ENCODE results near the gene PAX6. TPM values are rescaled to one million over a fixed set of nuclear protein-coding genes. Genes with fewer than 3 reads are reported as not detected.

PAX6 gene
- total and polyA plus RNA-seq, 2 of the 4 experiments (the other 2 are of a cell fraction): not detected

DNA sequence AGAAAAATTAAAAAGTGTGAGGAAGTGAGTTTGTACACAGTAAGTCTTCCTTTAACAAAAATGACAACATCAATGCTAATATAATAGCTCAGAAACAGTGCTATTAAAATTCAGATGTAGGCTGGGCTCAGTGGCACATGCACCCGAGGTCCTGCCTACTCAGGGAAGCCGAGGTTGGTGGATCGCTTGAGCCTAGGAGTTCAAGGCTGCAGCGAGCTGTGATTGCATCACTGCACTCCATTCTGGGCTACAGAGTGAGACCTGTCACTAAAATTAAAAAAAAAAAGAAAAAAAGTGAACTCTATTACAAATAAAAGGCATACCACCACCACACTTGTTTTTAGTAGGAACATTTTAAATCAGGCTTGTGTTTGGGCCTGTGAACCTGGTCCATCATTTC, 39.2 kb upstream of the PAX6 start:
- in situ Hi-C loops (cut with MboI; ENCODE audit: low sequenced_read_pairs): no loop called here

More for the DNA sequence above, 39.2 kb upstream of the PAX6 start:
- Histone ChIP-seq H2BK15ac (ENCODE audit: low read depth, low read length) (no peak overlapping the region), H3K56ac (ENCODE audit: extremely low read depth, insufficient read depth, low read length) (no peak overlapping the region), H3K4me1 (ENCODE audit: control insufficient read depth, insufficient read depth, low read length) (no peaks in the 10 kb centered on the region), H2AK5ac (ENCODE audit: low read depth, low read length) (no peak overlapping the region), H3K36me3 (ENCODE audit: control insufficient read depth, insufficient read depth, low read length) (no peaks in the 10 kb centered on the region), H3K79me1 (ENCODE audit: low read depth in 1 of 2, low read length in 2 of 2) (no peaks in the 10 kb centered on the region), H3K27ac (ENCODE audit: insufficient read depth, low read length) (no peak overlapping the region), H2AFZ (replicated peaks; ENCODE audit: low read length, poor library complexity) (no peak overlapping the region), H4K20me1 (ENCODE audit: insufficient read depth, low read length) (no peaks in the 10 kb centered on the region), H4K91ac (ENCODE audit: insufficient read depth, low read depth, low read length) (no peak overlapping the region), H3K4me2 (ENCODE audit: low read depth, low read length) (no peak overlapping the region), H3K9me3 (ENCODE audit: control insufficient read depth, insufficient read depth, low read length) (no peaks in the 10 kb centered on the region), H3K18ac (ENCODE audit: low read depth, low read length) (no peak overlapping the region), H3K9me1 (ENCODE audit: insufficient read depth, low read length) (no peaks in the 10 kb centered on the region), H3K27me3 (ENCODE audit: control insufficient read depth, insufficient read depth, low read length) (peaks cover 11% of the 10 kb centered on the region), H2BK120ac (ENCODE audit: low read depth, low read length) (no peak overlapping the region), H4K5ac (ENCODE audit: low read depth, low read length) (no peak overlapping the region), H3K4me3 (ENCODE audit: insufficient read depth, low read depth, low read length) (no peak overlapping the region), H3K9ac (ENCODE audit: low read depth, low read length) (no peak overlapping the region), H4K8ac (ENCODE audit: low read depth in 2 of 2, low read length in 2 of 2) (no peak overlapping the region), H2AK9ac (replicated peaks; ENCODE audit: low read depth, low read length, poor library complexity) (no peak overlapping the region), H3K4ac (ENCODE audit: low read depth, low read length) (no peak overlapping the region), H2BK5ac (ENCODE audit: low read depth, low read length, poor library complexity, severe bottlenecking) (no peak overlapping the region), H3K23ac (ENCODE audit: low read depth, low read length) (no peak overlapping the region), H2BK20ac (ENCODE audit: low read depth, low read length) (no peak overlapping the region), H3K14ac (replicated peaks; ENCODE audit: low read depth, low read length) (no peak overlapping the region)
- no TSS peak for BruUV-seq (replicated peaks)
- dilution Hi-C loops (cut with HindIII; ENCODE audit: low sequenced_read_pairs, unreplicated experiment): no loop called here
- CTCF ChIA-PET: interaction anchor here (0.7 kb wide), 1 partner anchor 20 kb away, joined by 3 read pairs; no protein-coding TSS in a partner anchor
- POLR2A ChIA-PET (ENCODE audit: unreplicated experiment): no interaction called here
- ATAC-seq (ENCODE audit: low read depth): no peak
- no peak for DNase-seq
- no CpG with 5 or more reads among the region's 4 CpGs for WGBS, 2 experiments (ENCODE audit: extremely low coverage in 2 of 2, insufficient read length in 1 of 2)
- intact Hi-C loops (cut with micrococcal nuclease): no loop called here
- TF ChIP-seq, protein P1, sequence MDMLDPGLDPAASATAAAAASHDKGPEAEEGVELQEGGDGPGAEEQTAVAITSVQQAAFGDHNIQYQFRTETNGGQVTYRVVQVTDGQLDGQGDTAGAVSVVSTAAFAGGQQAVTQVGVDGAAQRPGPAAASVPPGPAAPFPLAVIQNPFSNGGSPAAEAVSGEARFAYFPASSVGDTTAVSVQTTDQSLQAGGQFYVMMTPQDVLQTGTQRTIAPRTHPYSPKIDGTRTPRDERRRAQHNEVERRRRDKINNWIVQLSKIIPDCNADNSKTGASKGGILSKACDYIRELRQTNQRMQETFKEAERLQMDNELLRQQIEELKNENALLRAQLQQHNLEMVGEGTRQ (IDR thresholded peaks at IDR 0.05; ENCODE audit: low read depth, low read length): no peak
- TF ChIP-seq CEBPB (IDR thresholded peaks at IDR 0.05; ENCODE audit: low read depth, low read length) (no peak), MAZ (IDR thresholded peaks at IDR 0.05; ENCODE audit: borderline replicate concordance, low read depth, low read length) (no peak)

Measured in IMR-90 (cell line).